Progenitor cell of endocrine pancreas (in vitro differentiated cells): ENCODE data around the gene CACHD1. TPM values are rescaled to one million over a fixed set of nuclear protein-coding genes. Genes with fewer than 3 reads are reported as not detected.

Experiments
- DNase-seq: peaks from one replicate; pipeline ENCODE4 v3.0.0; 2021; ENCODE audit warnings: low spot score; ENCODE audit not compliant: unreplicated experiment
- H3K27ac Mint-ChIP-seq: 2 replicates; pipeline ENCODE4 v1.8.0; 2021; ENCODE audit warnings: mild to moderate bottlenecking, moderate library complexity, mixed read lengths
- H3K27me3 Mint-ChIP-seq: 2 replicates; pipeline ENCODE4 v1.8.0; 2021; ENCODE audit warnings: mixed read lengths
- H3K36me3 Mint-ChIP-seq: 2 replicates; pipeline ENCODE4 v1.8.0; 2022; ENCODE audit warnings: mixed read lengths; ENCODE audit not compliant: insufficient read depth
- H3K4me1 Mint-ChIP-seq: 2 replicates; pipeline ENCODE4 v1.8.0; 2021; ENCODE audit warnings: low read depth, mixed read lengths
- H3K4me3 Mint-ChIP-seq: 2 replicates; pipeline ENCODE4 v1.8.0; 2021; ENCODE audit warnings: low read depth, mild to moderate bottlenecking, moderate library complexity, mixed read lengths
- H3K9me3 Mint-ChIP-seq: 2 replicates; pipeline ENCODE4 v1.8.0; 2021; ENCODE audit warnings: low read depth, mixed read lengths
- CTCF ChIP-seq: fragments of 200-600 bp; sonication (generic); IDR thresholded peaks from one replicate; pipeline ENCODE4 v1.5.0; 2021; ENCODE audit warnings: antibody characterized with exemption, mild to moderate bottlenecking; ENCODE audit not compliant: unreplicated experiment
- total RNA-seq: library from RNA; stranded (reverse); gene quantifications from 2 replicates; pipeline ENCODE4 v1.2.1, GENCODE V29; 2021

Gene CACHD1
- total RNA-seq, 1 donor from 2014 or later: 36.0 TPM

GRCh38 chr1:64659478-64660138, 189.7 kb downstream of the CACHD1 start:
- no peak overlapping the region for H3K27ac Mint-ChIP-seq
- no peak overlapping the region for H3K4me3 Mint-ChIP-seq
- no peaks in the 10 kb centered on the region for H3K27me3 Mint-ChIP-seq
- no peak for TF ChIP-seq CTCF
- peaks cover 29% of the 10 kb centered on the region for H3K36me3 Mint-ChIP-seq
- no peaks in the 10 kb centered on the region for H3K4me1 Mint-ChIP-seq
- H3K9me3 Mint-ChIP-seq: no peaks in the 10 kb centered on the region
- no peak for DNase-seq

GRCh38 chr1:64663668-64664067, 193.7 kb downstream of the CACHD1 start:
- Mint-ChIP-seq H3K27ac (peak overlapping the region; percentile 29), H3K4me1 (no peaks in the 10 kb centered on the region), H3K36me3 (peaks cover 46% of the 10 kb centered on the region), H3K9me3 (no peaks in the 10 kb centered on the region), H3K4me3 (no peak overlapping the region), H3K27me3 (no peaks in the 10 kb centered on the region)
- DNase-seq: no peak
- peak; percentile 33 for TF ChIP-seq CTCF

GRCh38 chr1:64664299-64664698, 194.4 kb downstream of the CACHD1 start:
- no peak for DNase-seq
- Mint-ChIP-seq H3K27me3 (no peaks in the 10 kb centered on the region), H3K27ac (no peak overlapping the region), H3K9me3 (no peaks in the 10 kb centered on the region), H3K4me3 (no peak overlapping the region), H3K36me3 (peaks cover 41% of the 10 kb centered on the region), H3K4me1 (no peaks in the 10 kb centered on the region)
- TF ChIP-seq CTCF: no peak

GRCh38 chr1:64669098-64669675, 199.3 kb downstream of the CACHD1 start:
- no peaks in the 10 kb centered on the region for H3K4me1 Mint-ChIP-seq
- no peaks in the 10 kb centered on the region for H3K9me3 Mint-ChIP-seq
- peaks cover 26% of the 10 kb centered on the region for H3K36me3 Mint-ChIP-seq
- H3K4me3 Mint-ChIP-seq: no peak overlapping the region
- DNase-seq: no peak
- H3K27ac Mint-ChIP-seq: no peak overlapping the region
- no peak for TF ChIP-seq CTCF
- H3K27me3 Mint-ChIP-seq: no peaks in the 10 kb centered on the region

- Mint-ChIP-seq H3K27me3 (no peaks in the 10 kb centered on the region), H3K27ac (no peak overlapping the region), H3K4me3 (no peak overlapping the region), H3K9me3 (no peaks in the 10 kb centered on the region), H3K36me3 (peaks cover 24% of the 10 kb centered on the region), H3K4me1 (no peaks in the 10 kb centered on the region)
- no peak for DNase-seq
- TF ChIP-seq CTCF: peak; percentile 81
These were observed 205.9 kb downstream of the CACHD1 start for GRCh38 chr1:64675718-64676345.
